Limb (tissue), 2 donors: Measurements from ENCODE around the gene TCERG1L.

ENCODE experiments used
- DNase-seq, 2 donors: peaks; one replicate each; pipeline ENCODE4 v3.0.0-alpha.2; 2016; ENCODE audit errors: extremely low spot score in 2 of 2

TCERG1L gene

GRCh38 chr10:131127138-131127589 is 184.4 kb downstream of the TCERG1L start:
- no peak for DNase-seq

GRCh38 chr10:131126321-131127137 is 185.0 kb downstream of the TCERG1L start:
- no peak for DNase-seq

GRCh38 chr10:131125511-131126225 is 185.9 kb downstream of the TCERG1L start:
- DNase-seq: no peak

GRCh38 chr10:131124945-131125344 is 186.6 kb downstream of the TCERG1L start:
- no peak for DNase-seq

- no peak for DNase-seq
Observed at GRCh38 chr10:131123496-131123895, 188.0 kb downstream of the TCERG1L start.

- DNase-seq: no peak
Observed at GRCh38 chr10:131121511-131122035, 189.9 kb downstream of the TCERG1L start.

GRCh38 chr10:131119626-131120355 is 191.7 kb downstream of the TCERG1L start:
- no peak for DNase-seq

GRCh38 chr10:131117416-131118212 is 193.9 kb downstream of the TCERG1L start:
- no peak for DNase-seq

- DNase-seq: no peak
Observed at GRCh38 chr10:131116991-131117375, 194.5 kb downstream of the TCERG1L start.

- no peak for DNase-seq
Observed at GRCh38 chr10:131116216-131116990, 195.1 kb downstream of the TCERG1L start.

- no peak for DNase-seq
Observed at GRCh38 chr10:131115801-131116200, 195.7 kb downstream of the TCERG1L start.

GRCh38 chr10:131115321-131115720 is 196.2 kb downstream of the TCERG1L start:
- DNase-seq: no peak

GRCh38 chr10:131114846-131115245 is 196.7 kb downstream of the TCERG1L start:
- no peak for DNase-seq

GRCh38 chr10:131113709-131114291 is 197.7 kb downstream of the TCERG1L start:
- no peak for DNase-seq

GRCh38 chr10:131113165-131113564 is 198.4 kb downstream of the TCERG1L start:
- DNase-seq: no peak

- no peak for DNase-seq
Observed at GRCh38 chr10:131112691-131113090, 198.8 kb downstream of the TCERG1L start.

GRCh38 chr10:131111471-131112080 is 199.9 kb downstream of the TCERG1L start:
- no peak for DNase-seq

- DNase-seq: no peak
Observed at GRCh38 chr10:131111007-131111406, 200.5 kb downstream of the TCERG1L start.

- no peak for DNase-seq
Observed at GRCh38 chr10:131110241-131110783, 201.2 kb downstream of the TCERG1L start.
